Activated T-helper 1 cell treated with Interleukin-2 at 50 U/mL for 16 hours (primary cell): ENCODE measurements around the gene CLK4.

ENCODE experiments used
- DNase-seq: peaks from one replicate; pipeline ENCODE4 v3.0.0-alpha.2; 2020; ENCODE audit warnings: low read depth

Gene CLK4

DNA sequence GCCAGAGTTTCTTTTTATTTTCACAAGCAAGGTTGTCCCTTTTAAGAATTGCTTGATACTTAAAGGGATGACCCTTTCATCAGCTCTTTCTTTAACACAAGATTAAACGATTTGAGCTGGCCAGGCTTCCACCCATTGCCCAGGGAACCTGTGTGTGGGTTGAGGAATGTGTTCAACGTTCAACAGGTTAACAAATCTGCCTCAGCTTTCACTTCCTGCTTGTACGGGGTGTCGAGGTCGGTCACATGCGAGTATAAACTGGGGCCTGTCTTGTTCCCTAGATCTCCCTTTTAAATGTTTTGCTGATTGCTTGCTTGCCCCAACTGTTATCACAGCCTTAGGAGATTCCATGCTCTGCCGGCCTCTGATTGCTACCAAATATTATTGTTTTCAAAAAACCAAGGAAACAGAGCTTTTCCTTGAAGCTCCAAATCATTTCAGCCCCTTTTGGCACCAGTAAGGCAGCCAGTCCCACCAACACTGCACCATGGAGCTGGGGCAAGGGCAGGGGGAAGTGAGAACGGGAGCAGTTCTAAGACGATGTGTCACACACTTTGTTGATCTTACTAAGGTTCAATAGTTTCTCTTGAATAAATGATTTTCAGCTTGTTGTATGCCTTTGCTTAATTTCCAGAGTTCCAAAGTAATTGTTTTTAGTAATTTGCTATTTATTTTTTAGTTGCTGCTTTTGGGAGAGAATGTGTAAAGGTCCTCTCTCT, 10.7 kb upstream of the CLK4 start:
- DNase-seq = no peak

DNA sequence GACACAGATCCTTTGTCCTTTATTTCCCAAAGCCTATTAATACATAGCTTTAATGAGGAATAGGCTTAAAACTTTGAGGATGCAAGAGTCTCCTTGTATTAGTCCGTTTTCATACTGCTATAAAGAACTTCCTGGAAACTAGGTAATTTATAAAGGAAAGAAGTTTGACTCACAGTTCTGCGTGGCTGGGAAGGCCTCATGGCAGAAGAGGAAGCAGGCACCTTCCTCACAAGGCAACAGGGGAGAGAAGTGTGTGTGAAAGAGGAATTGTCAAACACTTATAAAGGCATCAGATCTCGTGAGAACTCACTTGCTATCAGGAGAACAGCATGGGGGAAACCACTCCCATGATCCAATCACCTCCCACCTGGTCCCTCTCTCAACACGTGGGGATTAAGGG, 5.4 kb upstream of the CLK4 start:
- no peak for DNase-seq

DNA sequence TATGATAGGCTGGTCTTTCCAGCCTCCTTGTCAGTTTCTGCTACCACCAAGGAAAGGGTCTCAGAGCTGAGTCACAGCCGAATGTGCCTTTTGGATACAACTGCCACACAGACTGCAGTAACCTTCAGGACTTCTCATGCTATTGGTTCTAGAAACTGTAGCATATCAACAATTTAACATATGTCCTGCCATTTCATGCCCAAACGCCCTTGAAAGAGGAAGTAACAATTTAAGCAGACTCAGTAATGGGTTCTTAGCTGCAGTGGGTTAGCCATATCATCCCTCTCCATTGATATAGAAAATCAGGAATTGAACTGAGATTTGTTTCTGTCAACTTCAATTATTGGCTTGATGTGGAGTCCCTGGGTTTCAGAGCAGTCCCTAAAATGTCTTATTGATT, 4.1 kb upstream of the CLK4 start:
- no peak for DNase-seq

DNA sequence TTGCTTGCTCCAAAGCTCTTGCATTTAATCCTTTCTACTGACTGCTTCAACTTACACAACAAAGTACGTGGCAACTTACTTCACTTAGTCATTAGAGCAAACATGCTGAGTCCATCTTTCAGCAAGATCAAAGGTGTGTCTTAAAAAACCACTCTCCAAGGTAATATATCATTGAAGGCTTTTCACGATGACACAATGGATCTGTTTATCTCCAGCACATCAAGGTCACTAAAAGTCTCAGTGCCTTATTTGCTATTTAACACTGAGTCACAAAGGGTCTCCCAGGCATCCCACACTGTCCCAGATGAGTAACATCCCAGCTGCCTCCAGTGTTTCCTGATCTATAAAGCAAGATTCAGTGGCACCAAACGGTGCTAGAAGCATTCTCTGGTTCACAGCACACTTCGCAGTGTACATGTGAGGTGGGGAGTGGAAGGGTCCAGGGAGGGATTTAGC, 3.7 kb upstream of the CLK4 start:
- DNase-seq = no peak

DNA sequence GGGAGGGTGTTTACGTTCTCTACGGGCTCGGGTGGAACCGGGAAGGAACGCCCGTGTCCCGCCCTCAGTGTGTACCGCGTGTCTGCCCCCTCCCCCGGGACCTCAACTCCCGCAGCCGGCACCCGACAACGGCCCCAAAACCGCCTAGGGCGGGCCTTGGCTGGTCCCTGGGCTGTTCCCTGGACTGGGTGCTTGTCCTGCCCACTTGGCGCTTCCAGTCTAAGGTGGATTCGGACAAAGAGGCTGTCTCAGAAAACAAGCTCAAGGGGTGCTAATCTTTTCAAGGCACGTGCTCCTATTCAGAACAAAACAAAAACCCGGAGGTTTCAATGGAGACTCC, 379 bp upstream of the CLK4 start:
- no peak for DNase-seq

DNA sequence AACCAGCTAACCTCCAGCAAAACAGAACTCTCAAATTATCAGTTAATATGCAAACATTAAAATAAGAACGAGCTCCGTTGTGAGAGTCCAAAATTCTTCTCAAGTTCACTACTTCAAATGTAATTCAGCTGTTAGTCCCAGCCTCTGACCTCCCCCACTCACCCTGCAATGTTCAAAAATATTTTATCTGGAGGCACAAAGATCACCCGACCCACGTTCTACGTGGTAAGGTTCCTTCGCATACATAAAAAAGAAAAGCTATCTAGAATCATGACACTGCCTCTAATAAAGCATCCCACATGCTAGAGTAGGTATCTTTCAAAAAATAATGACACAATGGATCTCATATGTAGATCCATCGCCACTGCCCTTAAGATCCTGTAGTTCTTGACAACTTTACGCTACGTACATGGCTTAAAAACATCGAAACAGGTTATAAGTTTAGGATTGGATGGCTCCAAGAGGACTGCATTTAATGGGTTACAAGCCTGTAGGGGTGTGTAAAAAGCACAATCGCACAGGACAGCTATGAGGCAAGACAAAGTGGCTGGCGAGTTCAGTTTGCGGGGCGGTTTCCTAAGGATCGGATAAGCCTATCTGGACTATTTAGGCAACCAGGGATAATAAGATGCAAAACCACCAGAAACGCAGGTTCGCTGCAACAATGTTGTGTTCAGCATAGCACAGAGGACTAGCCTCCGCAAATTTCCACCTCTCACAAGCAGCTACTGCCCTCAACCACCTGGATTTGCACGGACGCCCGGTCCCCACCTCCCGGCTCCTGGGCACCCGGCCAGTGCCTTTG, 969 bp downstream of the CLK4 start:
- no peak for DNase-seq

DNA sequence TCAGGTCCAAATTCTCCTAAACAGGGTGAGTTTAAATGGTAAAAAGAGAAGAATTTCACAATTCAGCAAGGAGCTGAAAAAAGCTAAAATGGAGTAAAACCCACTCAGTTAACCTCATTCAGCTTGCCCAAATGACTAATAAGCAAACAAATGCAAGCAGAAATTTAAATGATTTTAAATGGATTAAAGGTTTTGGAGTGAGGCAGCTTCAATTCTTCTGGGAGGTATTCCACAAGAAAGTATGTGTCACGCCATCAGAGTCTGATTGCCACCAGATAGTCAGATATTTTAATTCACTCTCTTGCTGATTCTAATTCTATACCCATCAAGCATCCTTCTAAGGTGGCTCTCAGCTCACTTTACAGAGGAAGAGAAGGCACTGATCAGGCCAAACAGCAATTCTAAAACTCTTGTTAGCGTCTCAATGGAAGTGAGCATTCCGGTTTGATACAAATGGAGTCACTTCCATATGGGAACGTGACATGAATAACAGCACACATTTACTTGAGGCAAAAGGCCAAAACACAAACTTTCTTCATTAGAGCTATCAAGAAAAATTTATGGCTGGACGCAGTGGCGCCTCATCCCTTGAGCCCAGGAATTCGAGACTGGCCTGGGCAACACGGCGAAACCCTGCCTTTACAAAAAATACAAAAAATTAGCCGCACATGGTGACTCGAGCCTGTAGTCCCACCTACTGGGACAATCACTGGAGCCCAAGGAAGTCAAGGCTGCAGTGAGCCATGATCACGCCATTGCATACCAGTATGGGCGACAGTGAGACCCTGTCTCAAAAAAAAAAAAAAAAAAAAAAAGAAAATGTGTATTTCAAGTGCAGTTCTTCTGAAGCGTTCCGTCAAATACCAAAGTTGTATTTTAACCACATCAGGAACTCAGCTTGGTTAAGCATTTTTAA, 2.0 kb downstream of the CLK4 start:
- DNase-seq = no peak

DNA sequence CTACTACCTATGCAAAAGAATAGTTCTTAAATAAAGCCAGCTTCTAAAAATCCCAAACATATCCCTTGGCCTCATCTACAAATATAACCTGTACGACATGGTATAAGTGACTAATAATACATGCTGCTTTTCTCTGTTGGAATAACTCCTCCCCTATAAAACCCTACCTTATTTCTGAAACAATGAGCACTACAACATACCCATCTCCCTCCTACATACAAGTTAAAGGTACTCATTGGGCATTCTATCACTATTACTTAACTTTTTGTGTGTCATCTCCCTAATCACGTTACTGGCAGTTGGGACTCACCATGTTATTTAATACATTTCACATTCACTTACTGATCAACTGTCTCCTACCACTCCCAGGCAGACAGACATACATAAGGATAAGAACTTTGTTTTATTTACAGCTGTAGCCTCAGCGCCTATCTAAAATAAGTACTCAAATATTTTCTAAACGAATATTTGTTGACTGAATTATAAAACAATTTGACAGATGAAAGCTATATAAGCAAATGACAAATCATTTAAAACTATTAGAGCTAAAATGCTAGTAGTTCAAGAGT, 4.1 kb downstream of the CLK4 start:
- no peak for DNase-seq

DNA sequence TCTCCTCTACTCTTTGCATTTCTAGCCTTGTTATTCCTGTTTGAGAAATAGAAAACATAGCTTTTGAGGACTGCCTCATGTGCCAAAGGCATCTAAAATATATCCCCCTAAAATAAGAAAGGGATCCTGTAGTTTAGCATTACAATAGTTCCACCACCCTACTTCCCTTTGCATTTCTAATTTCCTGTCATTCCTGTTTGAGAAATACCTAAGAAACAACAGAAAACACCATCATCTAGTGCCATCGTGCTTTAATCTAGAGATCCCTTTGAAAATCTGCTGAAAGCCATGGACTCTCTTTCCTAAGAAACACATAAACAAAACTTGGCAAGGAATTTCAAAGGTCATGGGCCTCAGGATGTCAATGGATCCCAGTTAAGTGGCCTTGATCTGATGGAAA, 7.5 kb downstream of the CLK4 start:
- no peak for DNase-seq

DNA sequence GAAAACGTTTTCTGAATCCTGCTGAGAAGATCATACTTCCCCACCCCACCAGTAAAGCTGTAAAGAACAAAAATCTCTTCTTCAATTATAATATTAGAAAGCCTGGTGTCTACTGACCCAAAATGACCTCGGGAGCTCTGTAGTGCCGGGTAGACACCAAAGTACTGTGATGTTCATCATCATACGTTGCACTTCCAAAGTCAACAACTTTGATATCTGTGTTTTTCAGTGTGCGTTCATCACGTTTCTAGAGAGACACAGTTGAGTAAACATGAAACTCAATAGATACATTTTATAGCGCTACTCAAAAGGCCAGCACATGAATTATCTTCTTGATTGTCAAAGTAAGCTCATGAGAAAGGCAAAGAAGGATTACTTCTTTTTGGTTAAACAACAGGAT, 14.6 kb downstream of the CLK4 start:
- DNase-seq = no peak

DNA sequence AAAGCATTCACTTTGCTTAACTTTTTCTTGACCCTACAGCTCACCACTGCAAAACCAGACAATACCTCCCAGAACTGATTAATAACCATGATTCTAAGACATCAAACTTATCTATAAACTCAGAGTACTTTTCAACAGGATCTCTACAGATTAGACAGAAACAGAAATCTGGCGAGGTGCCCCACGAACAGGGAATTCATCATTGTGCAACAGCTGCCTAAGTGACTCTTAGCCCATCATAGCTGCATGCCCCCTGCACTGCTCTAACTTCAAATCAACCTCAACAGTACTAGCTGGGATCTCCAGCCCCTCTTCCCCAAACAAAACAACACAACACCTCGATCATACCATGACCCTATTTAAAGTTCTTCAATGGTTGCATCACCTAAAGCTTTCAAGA, 20.6 kb downstream of the CLK4 start:
- DNase-seq = no peak

DNA sequence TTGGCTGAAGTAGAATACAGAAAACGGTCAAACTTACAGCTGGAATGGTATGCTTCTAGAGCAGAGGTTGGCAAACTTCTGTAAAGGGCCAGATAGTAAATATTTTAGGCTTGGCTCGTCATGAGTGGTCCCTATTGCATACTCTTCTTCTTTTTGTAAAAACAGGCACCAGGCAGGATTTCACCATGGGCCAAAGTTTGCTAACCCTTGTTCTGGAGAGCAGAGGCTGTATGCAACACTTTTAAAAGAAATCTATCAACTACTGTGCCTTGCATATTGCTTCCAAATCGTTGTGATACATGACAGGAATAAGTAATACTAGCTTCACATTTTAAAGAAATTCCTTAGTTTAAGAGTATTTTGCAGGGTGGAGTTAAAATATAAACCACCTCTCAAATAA, 21.1 kb downstream of the CLK4 start:
- DNase-seq = no peak

DNA sequence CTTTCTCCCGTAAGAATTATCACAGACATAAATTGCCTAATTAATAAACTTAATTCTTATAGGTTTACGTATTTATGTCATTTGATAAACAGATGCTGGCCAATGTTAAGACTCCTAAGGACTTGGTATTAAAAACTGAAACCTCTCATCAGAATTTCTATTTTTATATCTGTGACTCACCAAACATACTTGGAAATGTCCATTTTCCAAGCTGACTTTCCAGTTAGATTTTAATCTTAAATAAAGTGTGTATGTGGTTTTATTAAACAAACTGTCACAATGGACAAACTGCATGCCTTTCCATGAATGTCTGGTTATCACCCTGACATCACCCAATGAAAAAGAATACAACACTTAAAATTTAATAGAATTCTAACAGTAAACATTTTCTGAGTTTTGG, 24.1 kb downstream of the CLK4 start:
- no peak for DNase-seq

DNA sequence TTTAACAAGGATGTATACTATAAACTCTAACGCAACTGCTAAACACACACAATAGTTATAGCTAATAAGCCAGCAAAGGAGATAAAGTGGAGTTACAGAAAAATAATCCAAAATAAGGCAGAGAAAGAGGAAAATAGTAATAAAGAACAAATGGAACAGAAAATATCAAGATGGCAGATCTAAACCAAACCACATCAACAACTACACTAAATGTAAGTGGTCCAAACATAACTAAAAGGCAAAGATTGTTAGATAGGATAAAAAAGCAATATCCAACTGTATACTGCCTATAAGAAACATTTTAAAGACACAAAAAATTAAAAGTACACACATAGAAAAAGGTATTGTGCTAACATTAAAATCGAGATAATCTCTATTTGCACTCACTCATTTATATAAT, 31.1 kb downstream of the CLK4 start:
- no peak for DNase-seq

DNA sequence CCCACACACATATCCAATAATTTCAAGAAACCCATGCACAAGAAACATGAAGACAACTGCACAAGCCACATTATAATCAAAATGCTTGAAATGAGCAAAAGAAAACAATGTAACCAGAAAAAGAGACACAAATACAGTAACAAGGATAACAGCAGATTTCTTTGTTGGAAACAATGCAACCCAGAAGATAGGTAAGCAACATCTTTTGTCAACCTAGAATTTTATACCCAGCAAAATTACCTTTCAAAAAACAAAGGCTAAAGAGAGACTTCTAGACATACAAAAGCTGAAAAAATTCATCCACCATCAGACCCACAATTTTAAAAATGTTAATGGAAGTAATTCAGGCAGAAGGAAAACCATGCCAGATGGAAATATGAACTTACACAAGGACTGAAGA, 31.7 kb downstream of the CLK4 start:
- no peak for DNase-seq

DNA sequence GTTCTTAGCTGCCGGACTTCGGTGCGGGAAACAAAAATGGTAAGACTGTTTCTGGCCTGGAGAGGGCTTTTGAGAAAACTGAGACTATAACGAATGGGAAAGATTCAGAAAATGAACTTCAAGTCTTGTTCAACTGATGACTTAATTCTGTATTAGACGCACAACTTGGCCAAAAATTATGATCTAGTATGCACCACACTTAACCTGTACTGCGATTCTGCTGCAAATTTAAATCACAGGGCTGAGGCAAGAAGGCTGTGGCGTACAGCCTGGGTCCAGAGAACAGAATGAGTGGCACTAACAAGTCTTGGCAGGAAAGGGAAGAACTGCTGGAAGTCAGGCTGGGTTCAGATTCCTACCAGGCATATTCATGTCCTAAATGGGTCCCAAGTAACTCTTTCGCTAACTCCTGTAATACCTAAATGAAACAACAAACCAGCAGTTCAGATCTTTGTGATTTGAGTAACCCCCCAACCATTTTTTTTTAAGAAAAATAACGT, 35.9 kb downstream of the CLK4 start:
- DNase-seq = no peak

DNA sequence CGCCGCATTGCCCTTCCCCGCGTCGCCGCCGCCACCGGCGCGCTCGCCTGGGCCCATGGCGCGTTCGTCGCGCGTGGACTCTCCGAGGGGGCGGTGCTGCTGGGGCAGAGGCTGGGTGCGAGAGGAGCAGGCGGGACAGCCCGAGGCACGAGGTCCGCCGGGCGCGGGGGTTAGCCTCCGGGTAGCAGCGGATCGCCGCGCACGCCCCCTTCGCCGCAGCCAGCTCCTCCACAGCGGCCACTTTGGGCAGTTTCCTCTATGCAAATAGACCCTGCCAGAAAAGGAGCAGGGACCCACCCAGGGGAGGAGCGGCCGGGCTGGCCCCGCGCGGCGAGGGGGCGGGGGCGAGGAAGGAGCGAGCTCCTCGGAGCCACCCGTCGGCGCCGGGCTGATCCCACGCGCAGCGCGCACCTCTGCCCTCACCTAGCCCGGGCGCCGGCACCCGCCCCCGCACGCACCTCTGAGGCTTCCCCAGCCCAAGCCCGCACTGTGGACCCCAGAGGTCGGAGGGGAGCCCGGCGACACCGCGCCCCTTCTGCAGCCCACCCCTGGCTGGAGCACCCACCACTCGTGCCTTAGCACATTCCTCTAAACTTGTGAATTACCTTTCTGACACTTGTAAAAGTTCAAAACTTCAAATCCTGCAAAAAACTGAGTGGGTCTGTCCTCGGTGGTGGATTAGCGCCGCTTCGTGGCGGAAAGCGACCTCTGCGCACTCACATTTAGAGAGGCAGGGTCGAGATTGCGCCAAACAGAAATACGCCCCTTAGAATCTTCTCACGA, 36.5 kb downstream of the CLK4 start, which contains the start of gene COL23A1:
Gene COL23A1, minus strand, starts transcription at position 253 of the 783 bp plus-strand sequence.
- DNase-seq = peak; percentile 5

DNA sequence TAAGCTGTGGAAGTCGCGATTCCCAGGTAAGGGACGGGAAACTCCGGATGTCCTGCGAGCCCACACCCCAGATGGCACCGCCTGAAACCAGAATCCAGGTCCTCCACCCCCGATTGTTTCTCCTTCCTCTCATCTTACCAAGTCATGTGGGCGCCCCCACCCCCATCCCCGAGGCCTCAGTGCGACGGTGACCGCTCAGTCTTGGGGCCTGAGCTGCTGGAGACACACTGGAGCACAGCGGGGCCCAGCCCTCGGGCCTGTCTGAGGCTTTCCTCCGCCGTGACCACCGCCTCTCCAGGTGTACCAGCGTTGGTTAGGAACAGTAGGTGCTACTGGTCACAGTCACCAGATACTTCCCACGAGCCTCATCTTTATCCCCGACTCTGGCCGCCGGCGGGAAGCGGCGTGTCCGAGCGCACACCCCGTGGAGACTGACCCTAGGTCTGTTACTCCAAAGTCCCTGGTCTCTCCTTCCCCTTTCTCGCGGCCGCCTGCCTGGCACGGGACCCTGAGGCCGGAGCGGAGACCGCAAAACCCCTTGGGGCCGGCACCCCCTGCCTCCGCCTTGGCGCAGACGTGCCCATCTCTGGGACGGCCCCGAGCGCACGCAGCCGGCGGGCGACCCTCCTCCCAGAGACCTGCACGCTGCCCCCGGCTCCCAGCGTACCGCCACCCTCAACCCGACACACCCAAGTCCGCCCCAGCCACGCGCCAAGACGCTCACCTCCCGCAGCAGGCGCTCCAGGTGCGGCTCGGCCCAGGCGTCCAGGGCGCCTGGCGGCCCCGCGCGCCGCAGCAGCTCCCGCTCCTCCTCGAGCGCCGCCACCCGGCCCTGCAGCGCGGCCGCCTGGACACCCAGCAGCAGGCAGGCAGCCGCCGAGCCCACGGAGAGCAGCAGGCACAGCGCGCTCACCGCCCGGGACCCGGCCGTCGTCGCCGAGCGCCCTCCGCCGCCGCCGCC, 37.4 kb downstream of the CLK4 start:
- no peak for DNase-seq

DNA sequence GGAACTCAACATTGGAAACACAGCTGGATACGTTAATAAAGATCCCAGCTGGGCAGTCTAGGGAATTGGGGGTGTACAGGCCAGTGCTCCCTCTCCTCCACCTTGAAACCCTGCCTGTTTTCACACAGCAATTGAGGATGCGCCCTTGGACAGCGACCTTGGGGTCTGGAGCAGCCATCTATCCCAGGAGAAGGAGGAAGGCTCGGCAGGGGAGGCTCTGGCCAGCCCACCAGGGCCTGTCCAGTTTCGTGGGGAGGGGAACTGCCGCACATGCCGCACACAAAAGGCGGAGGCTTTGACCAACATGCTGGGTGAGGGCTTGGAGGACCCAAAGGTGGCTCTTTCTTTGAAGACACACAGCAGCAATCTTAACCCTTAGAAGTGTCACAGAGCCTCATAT, 38.1 kb downstream of the CLK4 start:
- DNase-seq = no peak
